Forelimb muscle (tissue), 1 donor: ENCODE results near the gene PRDM5. TPM values are rescaled to one million over a fixed set of nuclear protein-coding genes. Genes with fewer than 3 reads are reported as not detected.

Source experiments
- DNase-seq: peaks from one replicate; pipeline ENCODE4 v3.0.0-alpha.2; 2013; ENCODE audit warnings: low read depth
- polyA plus RNA-seq: library from polyadenylated mRNA; unstranded; fragments of 120-200 nt; gene quantifications from one replicate; pipeline ENCODE4 v1.2.1, GENCODE V29; 2013; ENCODE audit not compliant: insufficient read length

The PRDM5 gene
- polyA plus RNA-seq, 1 donor: 9.0 TPM

GRCh38 chr4:120821029-120821428, 101.5 kb downstream of the PRDM5 start:
- DNase-seq: no peak

DNA sequence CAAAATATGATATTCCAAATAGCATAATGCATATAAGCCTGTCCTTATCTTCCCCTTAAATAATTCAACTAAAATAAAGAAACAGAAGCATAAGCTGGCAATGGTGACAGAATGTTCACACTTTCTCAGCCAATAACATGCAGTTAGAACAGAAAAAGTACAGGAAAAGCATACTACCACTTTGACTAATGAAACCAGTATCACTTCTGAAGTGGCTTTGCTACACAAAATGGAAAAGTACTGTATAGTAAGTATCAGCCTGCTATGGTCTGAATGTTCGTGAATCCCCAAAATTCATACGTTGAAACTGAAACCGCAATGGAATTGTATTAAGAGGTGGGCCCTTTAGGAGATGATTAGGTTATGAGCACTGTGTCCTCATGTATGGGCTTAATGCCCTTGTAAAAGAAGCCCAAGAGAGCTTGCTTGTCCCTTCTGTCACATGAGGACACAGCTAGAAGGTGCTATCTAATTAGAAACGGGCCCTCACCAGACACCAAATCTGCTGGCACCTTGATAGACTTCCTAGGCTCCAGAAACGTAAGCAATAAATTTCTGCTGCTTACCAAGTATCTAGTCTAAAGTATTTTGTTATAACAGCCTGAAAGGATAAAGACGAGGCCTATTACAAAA, 102.6 kb downstream of the PRDM5 start:
- no peak for DNase-seq

DNA sequence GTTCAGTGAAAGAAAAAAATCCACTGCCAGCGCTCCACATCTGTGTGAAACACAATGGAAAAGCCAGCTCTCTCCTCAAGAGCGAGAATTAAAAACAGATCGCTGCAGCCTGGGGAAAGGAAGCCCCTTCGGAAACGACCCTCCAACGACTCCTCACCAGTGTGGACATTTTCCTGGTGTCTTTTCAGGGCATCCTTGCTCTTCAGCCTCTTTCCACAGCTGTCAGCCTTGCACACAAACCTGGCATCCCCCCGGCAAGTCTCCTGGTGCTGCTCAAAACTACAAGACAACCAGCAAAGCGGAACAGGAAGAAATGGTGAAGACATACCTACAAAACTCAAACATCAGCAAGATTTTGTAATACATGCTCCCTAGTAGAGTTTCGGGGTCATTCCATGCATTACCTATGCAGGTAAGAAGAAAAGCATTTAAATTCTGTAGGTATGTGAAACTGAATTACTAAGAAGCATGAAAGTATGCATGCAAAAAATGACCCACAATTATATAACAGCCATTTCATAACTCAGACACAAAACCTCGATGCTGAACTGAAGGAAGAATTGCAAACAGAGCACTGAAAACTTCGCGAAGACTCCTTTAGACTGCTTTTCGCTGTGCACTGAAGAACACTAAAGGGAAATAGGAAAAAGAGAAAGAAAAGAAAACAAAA, 106.1 kb downstream of the PRDM5 start:
- DNase-seq: no peak

- no peak for DNase-seq
Measured at GRCh38 chr4:120815361-120815760, 107.2 kb downstream of the PRDM5 start.

GRCh38 chr4:120814886-120815285, 107.6 kb downstream of the PRDM5 start:
- DNase-seq: no peak

DNA sequence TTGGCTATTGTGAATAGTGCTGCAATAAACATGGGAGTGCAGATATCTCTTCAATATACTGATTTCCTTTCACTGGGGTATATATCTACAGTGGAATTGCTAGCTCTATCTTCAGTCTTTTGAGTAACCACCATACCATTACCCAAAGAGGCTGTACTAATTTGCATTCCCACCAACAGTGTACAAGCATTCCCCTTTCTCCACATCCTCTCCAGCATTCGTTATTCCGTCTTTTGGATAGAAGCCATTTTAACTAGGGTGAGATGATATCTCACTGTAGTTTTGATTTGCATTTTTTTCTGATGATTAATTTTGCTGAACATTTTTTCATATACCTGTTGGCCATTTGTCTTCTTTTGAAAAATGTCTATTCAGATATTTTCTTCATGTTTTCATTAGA, 110.3 kb downstream of the PRDM5 start:
- no peak for DNase-seq

DNA sequence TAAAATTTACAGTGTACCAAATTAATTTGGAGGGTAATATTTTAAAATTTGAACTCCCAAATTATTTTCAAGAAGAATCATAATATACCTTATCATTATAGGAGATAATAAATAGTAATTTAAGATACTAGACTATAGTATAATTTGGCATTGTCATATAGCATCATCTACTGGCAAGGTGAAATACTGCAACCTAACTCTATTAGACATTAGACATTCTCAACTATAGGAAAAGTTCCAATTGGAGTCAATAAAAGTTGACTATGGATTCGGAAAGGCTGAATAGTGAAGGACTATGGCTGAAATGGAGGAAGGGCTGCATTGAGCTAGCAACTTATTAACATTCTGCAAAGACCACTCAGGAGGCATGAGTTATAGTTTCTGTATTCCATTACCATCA, 113.0 kb downstream of the PRDM5 start:
- no peak for DNase-seq

GRCh38 chr4:120808475-120809141, 113.9 kb downstream of the PRDM5 start:
- no peak for DNase-seq

DNA sequence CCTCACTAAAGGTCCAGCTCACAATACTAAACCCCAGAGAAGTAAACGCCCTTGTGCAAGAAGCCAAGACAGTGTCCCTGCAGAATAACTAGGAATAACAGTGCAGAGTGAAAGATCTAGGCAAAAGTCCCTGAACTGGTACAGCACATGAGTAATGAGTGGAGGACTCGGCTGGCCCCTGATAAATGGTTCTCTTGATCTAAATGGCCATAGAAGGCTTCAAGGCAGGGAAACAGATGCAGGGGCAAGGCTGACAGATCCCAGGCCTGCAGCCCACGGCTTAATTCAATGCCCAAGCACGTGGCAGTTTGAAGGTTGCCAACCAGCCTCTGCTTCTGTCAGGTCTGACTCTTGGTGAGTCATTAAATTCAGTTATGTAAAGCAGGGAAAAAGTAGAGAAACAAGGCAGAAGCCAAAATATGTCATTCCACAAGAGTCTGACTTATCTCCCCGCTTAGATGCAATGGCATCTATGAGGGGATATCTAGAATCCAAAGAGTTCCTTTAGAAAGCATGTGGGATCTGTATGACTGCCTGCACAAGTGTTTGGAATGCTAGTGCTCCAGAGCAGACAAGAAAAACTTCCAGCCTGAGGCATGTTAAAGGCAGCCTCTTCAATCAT, 121.3 kb downstream of the PRDM5 start:
- no peak for DNase-seq

DNA sequence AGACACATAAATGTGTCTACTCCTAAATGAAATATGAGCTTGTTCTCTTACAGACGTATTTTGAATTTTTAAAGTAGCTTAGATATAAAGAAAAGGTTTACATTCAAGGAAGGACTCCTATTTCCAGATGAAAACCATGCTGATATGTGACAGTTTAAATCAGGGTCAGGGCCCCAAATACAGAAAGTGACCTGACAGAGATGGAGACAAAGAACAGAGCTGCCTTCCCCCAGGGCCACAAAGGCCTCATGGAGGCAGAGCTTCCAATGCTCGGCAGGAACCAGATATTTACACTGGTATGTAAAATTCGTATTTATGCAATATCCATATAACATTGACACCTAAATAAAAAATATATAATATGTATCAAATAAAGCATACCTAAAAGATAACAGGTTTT, 124.0 kb downstream of the PRDM5 start:
- DNase-seq: no peak

GRCh38 chr4:120796271-120796670, 126.3 kb downstream of the PRDM5 start:
- DNase-seq: no peak

DNA sequence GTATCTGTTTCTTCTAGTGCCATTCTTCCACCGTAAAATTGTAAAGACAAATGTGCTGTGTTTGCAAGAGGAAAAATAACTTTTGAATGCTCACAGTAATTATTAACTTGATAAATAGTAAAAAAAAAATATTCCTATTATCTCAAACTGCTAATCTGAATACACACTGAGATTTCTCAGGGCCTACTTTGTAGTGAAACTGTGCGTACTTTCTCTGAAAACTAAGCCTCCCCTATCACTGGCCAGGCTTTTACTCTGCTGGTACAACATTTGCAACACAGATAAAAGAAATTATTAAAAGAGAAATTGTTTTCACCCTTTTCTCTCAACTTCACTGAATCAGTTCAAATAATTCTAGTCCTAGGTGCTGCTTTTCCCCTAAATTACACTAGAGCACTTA, 137.3 kb downstream of the PRDM5 start:
- no peak for DNase-seq

DNA sequence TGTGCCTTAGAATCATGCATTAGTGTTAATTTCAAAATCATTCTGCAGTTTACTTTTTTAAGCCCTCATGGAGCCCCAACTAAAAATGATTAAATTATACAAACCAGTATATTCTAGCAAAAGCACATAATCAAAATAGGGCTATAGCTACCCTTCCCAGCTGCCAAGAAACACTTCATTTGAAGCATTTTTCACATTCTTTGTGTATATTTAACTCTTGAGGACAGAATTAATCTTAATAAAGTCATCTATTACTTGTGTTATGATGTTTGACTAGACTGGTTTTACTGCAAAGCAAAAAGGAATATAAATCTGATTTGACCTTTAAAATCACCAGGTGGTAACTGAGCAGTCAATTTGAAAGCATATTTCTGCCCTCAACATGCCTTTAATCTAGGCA, 145.1 kb downstream of the PRDM5 start:
- DNase-seq: no peak

- no peak for DNase-seq
Measured at GRCh38 chr4:120775431-120775830, 147.1 kb downstream of the PRDM5 start.

DNA sequence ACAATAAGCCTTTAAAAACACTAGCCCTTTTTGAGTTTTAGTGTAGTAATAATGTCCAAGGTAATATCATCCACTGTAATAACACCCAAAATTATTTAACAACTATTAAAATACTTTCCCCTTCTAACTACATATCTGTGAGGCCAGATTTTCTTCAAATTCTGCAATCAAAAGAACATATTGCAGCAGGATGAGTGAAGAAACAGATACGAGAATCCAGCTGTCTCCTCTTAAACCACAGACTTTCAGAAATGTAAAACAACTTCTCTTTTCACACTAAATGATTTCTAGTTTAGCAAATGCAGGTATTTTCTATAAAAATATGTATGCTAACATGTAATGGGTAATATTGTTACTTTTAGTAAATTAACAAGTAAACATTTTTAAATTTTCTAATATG, 148.9 kb downstream of the PRDM5 start:
- no peak for DNase-seq

GRCh38 chr4:120771907-120772306, 150.6 kb downstream of the PRDM5 start:
- DNase-seq: no peak

DNA sequence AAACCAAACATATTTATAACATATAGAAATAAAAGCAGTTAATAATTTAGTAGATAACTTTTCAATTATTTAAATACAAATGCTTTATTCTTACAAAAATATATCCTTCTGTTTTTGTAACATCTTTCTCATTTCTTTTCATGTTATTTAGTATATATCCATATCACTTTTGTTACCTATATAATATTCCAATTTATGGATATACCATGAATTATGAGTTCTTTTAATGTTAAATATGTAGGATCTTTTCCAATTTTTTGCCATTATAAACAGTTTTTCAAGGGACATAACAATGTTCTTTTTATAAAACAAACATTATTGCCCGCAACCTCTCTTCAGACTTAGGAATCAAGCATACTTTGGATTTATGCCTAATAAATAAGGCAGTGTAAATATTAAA, 151.6 kb downstream of the PRDM5 start:
- DNase-seq: no peak

DNA sequence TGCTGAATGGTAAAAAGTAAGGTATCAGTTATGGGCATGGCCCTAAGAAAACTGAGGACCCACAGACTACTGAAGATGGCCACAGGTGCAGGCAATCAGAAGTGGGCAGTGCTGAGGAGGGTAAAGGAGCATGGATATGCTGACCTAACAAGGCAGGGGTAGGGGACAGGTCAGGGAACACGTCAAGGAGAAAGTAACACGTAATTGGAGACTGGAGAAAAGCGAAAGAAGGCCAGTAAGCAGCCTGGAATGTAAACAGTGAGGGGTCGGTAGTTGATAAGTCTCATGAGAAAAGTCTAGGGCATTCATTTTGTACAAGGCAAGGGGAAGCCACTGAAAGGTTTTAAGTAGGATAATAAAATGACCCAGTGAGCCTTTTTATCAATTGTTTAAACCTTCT, 153.3 kb downstream of the PRDM5 start:
- DNase-seq: no peak

DNA sequence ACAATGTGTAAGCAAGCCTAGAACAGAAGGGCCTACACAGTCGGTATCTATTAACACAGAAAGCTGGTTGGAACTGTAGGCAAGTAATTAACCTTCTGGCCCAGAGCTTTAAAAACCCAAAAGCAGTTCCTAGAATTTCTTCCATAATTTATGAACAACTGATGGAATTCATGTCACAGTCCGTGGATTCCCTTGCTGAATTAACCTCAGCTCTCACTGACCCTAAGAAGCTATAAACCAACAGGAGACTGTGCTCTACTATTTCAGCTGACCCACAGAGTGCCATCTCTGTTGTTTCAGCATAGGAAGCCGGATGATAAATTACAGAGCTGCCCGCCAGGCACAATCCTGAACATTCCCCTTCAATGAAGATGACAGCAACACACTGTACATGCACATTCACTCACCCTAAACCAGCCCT, 157.3 kb downstream of the PRDM5 start:
- DNase-seq: no peak

DNA sequence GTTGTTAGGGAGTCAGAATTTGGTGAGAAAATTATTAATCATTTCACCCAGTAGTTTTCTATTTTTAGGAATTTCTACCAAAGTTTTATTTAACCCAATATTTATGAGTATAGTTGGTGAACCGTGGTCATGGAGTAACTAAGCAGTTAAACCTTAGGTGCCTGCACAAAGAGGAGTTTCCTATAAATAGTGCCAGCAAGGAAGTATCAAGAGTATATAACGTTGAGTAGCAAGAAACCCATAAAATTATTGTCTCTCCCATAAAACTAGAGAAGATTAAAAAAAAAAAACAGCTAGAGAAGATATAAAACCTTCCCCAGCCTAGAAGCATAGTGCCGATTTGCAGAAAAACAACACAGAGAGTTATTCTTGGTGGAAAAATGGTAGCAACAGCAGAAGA, 158.9 kb downstream of the PRDM5 start:
- no peak for DNase-seq

GRCh38 chr4:120761070-120761469, 161.5 kb downstream of the PRDM5 start:
- DNase-seq: no peak

DNA sequence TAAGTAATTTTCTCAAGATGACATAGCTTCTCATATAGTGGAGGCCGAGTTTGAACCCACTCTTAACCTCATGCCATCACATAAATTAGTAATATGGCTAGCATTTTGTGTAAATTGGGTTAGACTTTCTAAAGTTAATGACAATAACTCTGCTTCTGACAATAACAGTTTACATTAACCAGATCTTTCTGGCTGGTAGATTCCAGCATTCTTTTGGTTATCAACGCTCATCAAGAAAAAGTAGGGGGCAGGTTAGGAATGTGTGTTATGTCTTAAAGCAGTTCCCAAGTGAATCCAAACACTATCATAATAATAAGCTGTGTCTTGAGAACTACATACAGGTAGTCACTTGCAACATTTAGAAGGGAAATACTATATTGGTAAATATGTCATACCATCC, 162.5 kb downstream of the PRDM5 start:
- no peak for DNase-seq

- no peak for DNase-seq
Measured at GRCh38 chr4:120755864-120756263, 166.7 kb downstream of the PRDM5 start.
